Measurements from ENCODE around the gene LRP5. TPM values are rescaled to one million over a fixed set of nuclear protein-coding genes. Genes with fewer than 3 reads are reported as not detected.

The LRP5 gene
- total RNA-seq, 1 experiment from 2014 or later, result 67.0 TPM

DNA sequence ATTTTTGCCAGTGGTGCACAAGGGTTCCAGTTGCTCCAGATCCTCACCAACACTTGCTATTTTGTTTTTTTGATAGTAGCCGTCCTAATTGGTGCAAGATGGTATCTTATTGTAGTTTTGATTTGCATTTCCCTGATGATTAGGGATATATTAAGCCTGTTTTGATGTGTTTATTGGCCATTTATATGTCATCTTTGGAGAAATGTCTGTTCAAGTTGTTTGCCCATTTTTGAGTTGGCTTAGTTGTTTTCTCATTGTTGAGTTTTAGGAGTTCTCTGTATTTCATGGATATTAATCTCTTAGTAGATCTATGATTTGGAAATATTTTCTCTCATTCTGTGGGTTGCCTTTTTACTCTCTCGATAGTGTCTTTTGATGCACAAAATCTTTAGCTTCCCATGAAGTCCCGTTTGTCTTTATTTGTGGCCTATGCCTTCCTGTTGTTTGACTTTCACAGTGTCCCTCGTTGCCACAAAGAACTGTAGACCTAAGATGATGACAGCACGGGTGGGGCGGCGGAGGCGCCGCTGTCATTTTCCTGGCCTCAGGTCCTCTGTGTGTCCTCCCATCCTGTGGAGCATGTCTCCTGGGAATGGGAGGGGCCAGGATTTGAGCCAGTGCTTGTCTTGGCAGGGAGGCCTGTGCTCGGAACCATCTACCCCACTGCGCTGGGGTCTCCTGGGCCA is 33.5 kb downstream of the LRP5 start:
- no peak for DNase-seq (ENCODE audit: low spot score)
- Histone ChIP-seq H3K27ac (ENCODE audit: low read depth, low read length, poor library complexity, severe bottlenecking) (no peak overlapping the region), H3K4me1 (ENCODE audit: insufficient read depth, low read length, poor library complexity, severe bottlenecking) (peaks cover 22% of the 10 kb centered on the region), H3K27me3 (replicated peaks; ENCODE audit: insufficient read depth, low read depth, low read length, poor library complexity) (no peaks in the 10 kb centered on the region), H3K9me3 (ENCODE audit: low read depth, low read length, poor library complexity, severe bottlenecking) (no peaks in the 10 kb centered on the region), H3K4me3 (ENCODE audit: low read depth, low read length, poor library complexity, severe bottlenecking) (no peak overlapping the region), H3K36me3 (ENCODE audit: insufficient read depth, low read length, poor library complexity, severe bottlenecking) (no peaks in the 10 kb centered on the region)
- ChIA-PET POLR2A (ENCODE audit: low non-redundant PET) (no interaction called here), CTCF (no interaction called here)
- intact Hi-C loops (cut with micrococcal nuclease; ENCODE audit: unreplicated experiment), result no loop called here
- BruUV-seq (replicated peaks), result no TSS peak
- TF ChIP-seq, protein P1, sequence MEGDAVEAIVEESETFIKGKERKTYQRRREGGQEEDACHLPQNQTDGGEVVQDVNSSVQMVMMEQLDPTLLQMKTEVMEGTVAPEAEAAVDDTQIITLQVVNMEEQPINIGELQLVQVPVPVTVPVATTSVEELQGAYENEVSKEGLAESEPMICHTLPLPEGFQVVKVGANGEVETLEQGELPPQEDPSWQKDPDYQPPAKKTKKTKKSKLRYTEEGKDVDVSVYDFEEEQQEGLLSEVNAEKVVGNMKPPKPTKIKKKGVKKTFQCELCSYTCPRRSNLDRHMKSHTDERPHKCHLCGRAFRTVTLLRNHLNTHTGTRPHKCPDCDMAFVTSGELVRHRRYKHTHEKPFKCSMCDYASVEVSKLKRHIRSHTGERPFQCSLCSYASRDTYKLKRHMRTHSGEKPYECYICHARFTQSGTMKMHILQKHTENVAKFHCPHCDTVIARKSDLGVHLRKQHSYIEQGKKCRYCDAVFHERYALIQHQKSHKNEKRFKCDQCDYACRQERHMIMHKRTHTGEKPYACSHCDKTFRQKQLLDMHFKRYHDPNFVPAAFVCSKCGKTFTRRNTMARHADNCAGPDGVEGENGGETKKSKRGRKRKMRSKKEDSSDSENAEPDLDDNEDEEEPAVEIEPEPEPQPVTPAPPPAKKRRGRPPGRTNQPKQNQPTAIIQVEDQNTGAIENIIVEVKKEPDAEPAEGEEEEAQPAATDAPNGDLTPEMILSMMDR (conservative IDR thresholded peaks at IDR 0.05; ENCODE audit: low read depth, low read length), result no peak
- no peak for TF ChIP-seq EZH2 (IDR thresholded peaks at IDR 0.05; ENCODE audit: borderline replicate concordance, low read depth, low read length, poor library complexity, severe bottlenecking)

DNA sequence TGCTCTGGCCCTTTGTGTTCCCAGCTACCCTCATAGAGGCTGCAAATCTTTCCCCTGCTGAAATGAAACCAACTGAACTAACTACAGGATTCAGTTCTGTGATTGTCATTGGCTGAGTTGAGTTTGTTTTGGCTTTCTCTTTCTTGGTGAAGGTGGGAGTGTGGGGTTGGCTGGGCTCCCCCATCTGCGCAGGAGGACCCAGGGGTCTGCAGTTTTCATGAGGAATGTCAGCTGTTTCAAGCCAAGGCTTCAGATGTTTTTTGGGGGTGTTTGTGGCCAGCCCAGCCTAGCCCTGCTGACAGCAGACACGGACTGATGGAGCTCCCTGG is 34.0 kb downstream of the LRP5 start:
- Histone ChIP-seq H3K27me3 (replicated peaks; ENCODE audit: insufficient read depth, low read depth, low read length, poor library complexity) (no peaks in the 10 kb centered on the region), H3K27ac (ENCODE audit: low read depth, low read length, poor library complexity, severe bottlenecking) (no peak overlapping the region), H3K4me3 (ENCODE audit: low read depth, low read length, poor library complexity, severe bottlenecking) (no peak overlapping the region), H3K9me3 (ENCODE audit: low read depth, low read length, poor library complexity, severe bottlenecking) (no peaks in the 10 kb centered on the region), H3K36me3 (ENCODE audit: insufficient read depth, low read length, poor library complexity, severe bottlenecking) (no peaks in the 10 kb centered on the region), H3K4me1 (ENCODE audit: insufficient read depth, low read length, poor library complexity, severe bottlenecking) (peaks cover 17% of the 10 kb centered on the region)
- ChIA-PET CTCF (no interaction called here), POLR2A (ENCODE audit: low non-redundant PET) (no interaction called here)
- DNase-seq (ENCODE audit: low spot score), result no peak
- no TSS peak for BruUV-seq (replicated peaks)
- TF ChIP-seq EZH2 (IDR thresholded peaks at IDR 0.05; ENCODE audit: borderline replicate concordance, low read depth, low read length, poor library complexity, severe bottlenecking), result no peak
- intact Hi-C loops (cut with micrococcal nuclease; ENCODE audit: unreplicated experiment), result no loop called here

DNA sequence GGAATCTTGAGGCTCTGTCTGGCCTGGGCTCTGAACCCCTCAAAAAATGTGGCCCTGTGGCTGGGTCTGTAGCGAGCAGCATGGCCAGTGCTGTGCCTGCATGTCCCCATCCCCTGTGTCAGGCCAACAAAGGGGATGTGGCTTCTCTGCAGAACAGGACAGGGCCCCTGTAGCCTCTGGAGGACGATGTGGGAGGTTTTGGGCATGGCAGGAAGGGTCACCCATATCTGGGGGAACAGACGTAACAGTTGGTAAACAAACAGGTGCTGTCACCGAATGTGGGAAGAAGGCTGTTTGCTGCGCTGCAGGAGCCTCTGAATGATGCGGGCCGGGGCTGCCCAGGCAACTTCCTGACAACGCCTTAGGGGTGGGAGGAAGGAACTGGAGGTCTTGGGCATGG is 35.0 kb downstream of the LRP5 start:
- H3K4me3 ChIP-seq (ENCODE audit: low read depth, low read length, poor library complexity, severe bottlenecking), result no peak overlapping the region
- ChIA-PET POLR2A (ENCODE audit: low non-redundant PET) (no interaction called here), CTCF (no interaction called here)
- TF ChIP-seq EZH2 (IDR thresholded peaks at IDR 0.05; ENCODE audit: borderline replicate concordance, low read depth, low read length, poor library complexity, severe bottlenecking), result no peak
- TF ChIP-seq, protein P1 (conservative IDR thresholded peaks at IDR 0.05; ENCODE audit: low read depth, low read length), result no peak
- peaks cover 8% of the 10 kb centered on the region for H3K4me1 ChIP-seq (ENCODE audit: insufficient read depth, low read length, poor library complexity, severe bottlenecking)
- no peak overlapping the region for H3K27ac ChIP-seq (ENCODE audit: low read depth, low read length, poor library complexity, severe bottlenecking)
- no peaks in the 10 kb centered on the region for H3K36me3 ChIP-seq (ENCODE audit: insufficient read depth, low read length, poor library complexity, severe bottlenecking)
- no TSS peak for BruUV-seq (replicated peaks)
- H3K27me3 ChIP-seq (replicated peaks; ENCODE audit: insufficient read depth, low read depth, low read length, poor library complexity), result no peaks in the 10 kb centered on the region
- intact Hi-C loops (cut with micrococcal nuclease; ENCODE audit: unreplicated experiment), result no loop called here
- no peak for DNase-seq (ENCODE audit: low spot score)
- no peaks in the 10 kb centered on the region for H3K9me3 ChIP-seq (ENCODE audit: low read depth, low read length, poor library complexity, severe bottlenecking)

DNA sequence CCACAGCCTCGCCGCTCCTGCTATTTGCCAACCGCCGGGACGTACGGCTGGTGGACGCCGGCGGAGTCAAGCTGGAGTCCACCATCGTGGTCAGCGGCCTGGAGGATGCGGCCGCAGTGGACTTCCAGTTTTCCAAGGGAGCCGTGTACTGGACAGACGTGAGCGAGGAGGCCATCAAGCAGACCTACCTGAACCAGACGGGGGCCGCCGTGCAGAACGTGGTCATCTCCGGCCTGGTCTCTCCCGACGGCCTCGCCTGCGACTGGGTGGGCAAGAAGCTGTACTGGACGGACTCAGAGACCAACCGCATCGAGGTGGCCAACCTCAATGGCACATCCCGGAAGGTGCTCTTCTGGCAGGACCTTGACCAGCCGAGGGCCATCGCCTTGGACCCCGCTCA is 35.5 kb downstream of the LRP5 start:
- Histone ChIP-seq H3K27me3 (replicated peaks; ENCODE audit: insufficient read depth, low read depth, low read length, poor library complexity) (no peaks in the 10 kb centered on the region), H3K27ac (ENCODE audit: low read depth, low read length, poor library complexity, severe bottlenecking) (no peak overlapping the region), H3K9me3 (ENCODE audit: low read depth, low read length, poor library complexity, severe bottlenecking) (no peaks in the 10 kb centered on the region), H3K36me3 (ENCODE audit: insufficient read depth, low read length, poor library complexity, severe bottlenecking) (no peaks in the 10 kb centered on the region), H3K4me3 (ENCODE audit: low read depth, low read length, poor library complexity, severe bottlenecking) (no peak overlapping the region), H3K4me1 (ENCODE audit: insufficient read depth, low read length, poor library complexity, severe bottlenecking) (peaks cover 3% of the 10 kb centered on the region)
- ChIA-PET CTCF (no interaction called here), POLR2A (ENCODE audit: low non-redundant PET) (no interaction called here)
- no peak for TF ChIP-seq EZH2 (IDR thresholded peaks at IDR 0.05; ENCODE audit: borderline replicate concordance, low read depth, low read length, poor library complexity, severe bottlenecking)
- TF ChIP-seq, protein P1 (conservative IDR thresholded peaks at IDR 0.05; ENCODE audit: low read depth, low read length), result no peak
- intact Hi-C loops (cut with micrococcal nuclease; ENCODE audit: unreplicated experiment), result no loop called here
- no TSS peak for BruUV-seq (replicated peaks)
- DNase-seq (ENCODE audit: low spot score), result no peak
